Mucosa of gallbladder (tissue), 1 donor: ENCODE data around the gene GP1BA. TPM values are rescaled to one million over a fixed set of nuclear protein-coding genes. Genes with fewer than 3 reads are reported as not detected.
A peak's percentile ranks its signal among the peaks of the same experiment; 100 is the strongest.

Source experiments
- DNase-seq: peaks from one replicate; pipeline ENCODE4 v3.0.0-alpha.2; 2020; ENCODE audit warnings: low spot score
- total RNA-seq: library from RNA; stranded (reverse); gene quantifications from one replicate; pipeline ENCODE4 v1.2.1, GENCODE V29; 2021
- donor health status: DM: no; HTN: no; CAD: no.

Gene GP1BA
- total RNA-seq, 1 donor from 2014 or later: not detected

- DNase-seq: no peak
Measured at GRCh38 chr17:4950746-4951204, 18.7 kb downstream of the GP1BA start, which contains the start of gene ENO3. Gene ENO3 (plus strand): TSS chr17:4951119. CDS start chr17:4951830, 711 bp downstream.

- DNase-seq: no peak
Measured at GRCh38 chr17:4951486-4951885, 19.4 kb downstream of the GP1BA start.

- no peak for DNase-seq
Measured at GRCh38 chr17:4953451-4953961, 21.4 kb downstream of the GP1BA start.

GRCh38 chr17:4955091-4955490 is 23.0 kb downstream of the GP1BA start:
- no peak for DNase-seq

- DNase-seq: no peak
Measured at GRCh38 chr17:4956493-4957061, 24.5 kb downstream of the GP1BA start.

GRCh38 chr17:4958102-4958501 is 26.0 kb downstream of the GP1BA start:
- no peak for DNase-seq

- DNase-seq: no peak
Measured at GRCh38 chr17:4959261-4959965, 27.3 kb downstream of the GP1BA start.

- DNase-seq: no peak
Measured at GRCh38 chr17:4960279-4960922, 28.3 kb downstream of the GP1BA start.

GRCh38 chr17:4965311-4965986 is 33.4 kb downstream of the GP1BA start:
- DNase-seq: no peak

- DNase-seq: peak; percentile 99
Measured at GRCh38 chr17:4966844-4967538, 34.9 kb downstream of the GP1BA start.

- DNase-seq: peak; percentile 96
Measured at GRCh38 chr17:4967539-4968485, 35.7 kb downstream of the GP1BA start, which contains the start of gene SPAG7. Gene SPAG7 (minus strand): TSS chr17:4967817. CDS start chr17:4967804, 13 bp downstream.

- no peak for DNase-seq
Measured at GRCh38 chr17:4968486-4969046, 36.5 kb downstream of the GP1BA start.

- DNase-seq: no peak
Measured at GRCh38 chr17:4969047-4969550, 37.0 kb downstream of the GP1BA start.

GRCh38 chr17:4969551-4970173 is 37.6 kb downstream of the GP1BA start:
- DNase-seq: no peak

GRCh38 chr17:4970273-4970672 is 38.2 kb downstream of the GP1BA start:
- DNase-seq: no peak

- no peak for DNase-seq
Measured at GRCh38 chr17:4971826-4972225, 39.7 kb downstream of the GP1BA start.

GRCh38 chr17:4972322-4972721 is 40.2 kb downstream of the GP1BA start:
- DNase-seq: no peak

GRCh38 chr17:4972752-4973151 is 40.7 kb downstream of the GP1BA start:
- DNase-seq: no peak
